Thyroid gland (tissue), 4 donors: ENCODE data around the gene ROCK1. TPM values are rescaled to one million over a fixed set of nuclear protein-coding genes. Genes with fewer than 3 reads are reported as not detected.
A peak's percentile ranks its signal among the peaks of the same experiment; 100 is the strongest.

Experiments
- DNase-seq, 2 donors: peaks; one replicate each; pipeline ENCODE4 v3.0.0-alpha.2; 2019
- H3K27ac ChIP-seq, 3 donors: fragments of 200-600 bp; sonication (generic); 1 replicate in 2 of 3; 2 replicates in 1 of 3; pipeline ENCODE4 v1.5.1; 2016 to 2019; ENCODE audit warnings: mild to moderate bottlenecking in 1 of 3, moderate library complexity in 1 of 3
- H3K27me3 ChIP-seq: fragments of 200-600 bp; sonication (generic); one replicate; pipeline ENCODE4 v1.5.1; 2019
- H3K36me3 ChIP-seq, 2 donors: fragments of 200-600 bp; sonication (generic); one replicate each; pipeline ENCODE4 v1.5.1; 2016 to 2019
- H3K4me1 ChIP-seq, 2 donors: fragments of 200-600 bp; sonication (generic); one replicate each; pipeline ENCODE4 v1.5.1; 2017 to 2019
- H3K4me3 ChIP-seq, 3 donors: fragments of 200-600 bp; sonication (generic); replicated peaks in 1 of 3; 1 replicate in 2 of 3; 2 replicates in 1 of 3; pipeline ENCODE4 v1.5.1; 2016; ENCODE audit warnings: mild to moderate bottlenecking in 1 of 3
- H3K9me3 ChIP-seq: fragments of 200-600 bp; sonication (generic); one replicate; pipeline ENCODE4 v1.5.1; 2017
- CTCF ChIP-seq, 6 experiments: fragments of 200-600 bp in 3 of 6; fragments of 450-650 bp in 3 of 6; sonication (generic) in 3 of 6; IDR thresholded peaks; one replicate each; pipeline ENCODE4 v1.5.1; 2016 to 2019; ENCODE audit warnings: antibody characterized with exemption in 6 of 6, mild to moderate bottlenecking in 2 of 6, inconsistent platforms in 1 of 6, moderate library complexity in 1 of 6
- POLR2A ChIP-seq, 2 donors: fragments of 450-650 bp; IDR thresholded peaks; one replicate each; pipeline ENCODE4 v1.6.1; 2017; ENCODE audit warnings: antibody characterized with exemption in 2 of 2, mild to moderate bottlenecking in 2 of 2, moderate library complexity in 1 of 2
- WGBS, 2 donors: methylation state at CpG; one replicate each; pipeline ENCODE4 v1.1.5; 2017; 5-methylcytosine and 5-hydroxymethylcytosine counted together
- intact Hi-C: fragments of 100-400 bp; cut with DNase I; formaldehyde crosslinking; loops from one replicate; pipeline ENCODE4 v1.15.1; 2023
- total RNA-seq, 4 donors: library from RNA; depleted of rRNA; stranded (reverse); fragments of >200 nt; gene quantifications; one replicate each; pipeline ENCODE4 v1.2.3, GENCODE V29; 2016

The ROCK1 gene
- total RNA-seq, 4 donors from 2014 or later, result 45.3 to 68.9 (median 57.8) TPM

GRCh38 chr18:21118806-21119205 is 7.2 kb upstream of the ROCK1 start:
- Histone ChIP-seq H3K9me3 (no peaks in the 10 kb centered on the region), H3K36me3 (no peaks in the 10 kb centered on the region), H3K27ac (no peak overlapping the region), H3K4me3 (no peak overlapping the region), H3K4me1 (no peaks in the 10 kb centered on the region), H3K27me3 (no peaks in the 10 kb centered on the region)
- no peak for DNase-seq
- TF ChIP-seq POLR2A (IDR thresholded peaks at IDR 0.05), result no peak
- TF ChIP-seq CTCF (IDR thresholded peaks at IDR 0.05), result no peak
- intact Hi-C loops, result no loop called here

- Histone ChIP-seq H3K27ac (peak overlapping the region in 1 of 3 donors; percentile 14), H3K4me3 (no peak overlapping the region), H3K27me3 (no peaks in the 10 kb centered on the region), H3K9me3 (no peaks in the 10 kb centered on the region), H3K4me1 (no peaks in the 10 kb centered on the region), H3K36me3 (no peaks in the 10 kb centered on the region)
- 55 to 56% methylated on average over 5 of the region's 5 CpGs for WGBS, 2 donors
- intact Hi-C loops, result no loop called here
- TF ChIP-seq POLR2A (IDR thresholded peaks at IDR 0.05) (no peak), CTCF (IDR thresholded peaks at IDR 0.05) (no peak)
- no peak for DNase-seq
These were observed 6.0 kb upstream of the ROCK1 start for GRCh38 chr18:21117409-21118131.

- 84 to 85% methylated on average over 7 of the region's 7 CpGs for WGBS, 2 donors
- no peaks in the 10 kb centered on the region for H3K27me3 ChIP-seq
- DNase-seq, result no peak
- H3K4me3 ChIP-seq, result no peak overlapping the region
- H3K9me3 ChIP-seq, result no peaks in the 10 kb centered on the region
- intact Hi-C loops, result no loop called here
- no peak overlapping the region for H3K27ac ChIP-seq
- no peak for TF ChIP-seq POLR2A (IDR thresholded peaks at IDR 0.05)
- no peak for TF ChIP-seq CTCF (IDR thresholded peaks at IDR 0.05)
- H3K36me3 ChIP-seq, result no peaks in the 10 kb centered on the region
- H3K4me1 ChIP-seq, result no peaks in the 10 kb centered on the region
These were observed 4.2 kb upstream of the ROCK1 start for GRCh38 chr18:21115519-21116411.

GRCh38 chr18:21112543-21113105 is 1.0 kb upstream of the ROCK1 start:
- WGBS, 2 donors, result 23 to 25% methylated on average over 9 of the region's 9 CpGs
- Histone ChIP-seq H3K36me3 (no peaks in the 10 kb centered on the region), H3K4me1 (peaks cover 9 to 11% of the 10 kb centered on the region in 2 donors), H3K9me3 (no peaks in the 10 kb centered on the region), H3K27ac (peak overlapping the region; percentile 72 to 98 (median 82)), H3K27me3 (no peaks in the 10 kb centered on the region), H3K4me3 (peak overlapping the region in 1 of 3 donors; percentile 93)
- no peak for DNase-seq
- intact Hi-C loops, result no loop called here
- no peak for TF ChIP-seq CTCF (IDR thresholded peaks at IDR 0.05)
- no peak for TF ChIP-seq POLR2A (IDR thresholded peaks at IDR 0.05)
